HepG2 (cell line): ENCODE data around the gene LRP1B. TPM values are rescaled to one million over a fixed set of nuclear protein-coding genes. Genes with fewer than 3 reads are reported as not detected.

Experiments used
- ATAC-seq: fragments of 200-7000 bp; cut with Tn5 transposase; 3 replicates; pipeline ENCODE4 v1.9.1; 2020; ENCODE audit warnings: mild to moderate bottlenecking, moderate library complexity
- BruUV-seq: library from RNA; stranded (reverse); fragments of 400-500 nt; replicated peaks from 2 replicates; lab custom pipeline; 2021; lab: Mats Ljungman, UMichigan
- CTCF ChIA-PET: fragments of 300-600 bp; formaldehyde crosslinking; extraction: SDS; loops from one replicate; lab custom pipeline; 2021; ENCODE audit warnings: low total read pairs, inconsistent platforms, low intra/inter-chr PET ratio; lab: Yijun Ruan, JAX
- POLR2A ChIA-PET: fragments of 350-600 bp; sonication (Branson Sonifier 250); formaldehyde crosslinking; loops from one replicate; lab custom pipeline; 2020; ENCODE audit warnings: antibody characterized with exemption, inconsistent platforms; lab: Yijun Ruan, JAX
- DNase-seq: peaks from one replicate; pipeline ENCODE4 v3.0.0-alpha.2; 2015; ENCODE audit warnings: low spot score
- FAIRE-seq: peaks from 3 replicates; lab custom pipeline; 2011; peaks lifted over from hg19 to GRCh38; lab: Jason Lieb, UNC
- H2AFZ ChIP-seq: one replicate; pipeline ENCODE4 v1.6.1; 2011; ENCODE audit warnings: low read length, inconsistent platforms
- H3K27ac ChIP-seq: fragments of 300-600 bp; 3 replicates; pipeline ENCODE4 v1.8.0; 2011; ENCODE audit warnings: mixed run types, mild to moderate bottlenecking, mixed read lengths, low read length, inconsistent platforms; ENCODE audit not compliant: insufficient read depth; ENCODE audit errors: extremely low read length
- H3K27me3 ChIP-seq, 2 experiments: fragments of 200-600 bp in 1 of 2; 2 replicates in 1 of 2; 3 replicates in 1 of 2; pipeline versions ENCODE4 v1.6.0 to v1.8.0; 2011; ENCODE audit warnings: low read length in 2 of 2, mild to moderate bottlenecking in 2 of 2, moderate library complexity in 2 of 2, inconsistent platforms in 1 of 2; ENCODE audit not compliant: insufficient read depth in 2 of 2, control insufficient read depth in 1 of 2
- H3K36me3 ChIP-seq, 2 experiments: fragments of 200-600 bp in 1 of 2; replicated peaks in 1 of 2; 2 replicates in 1 of 2; 3 replicates in 1 of 2; pipeline versions ENCODE4 v1.5.1 to v1.8.0; 2011; ENCODE audit warnings: low read length in 2 of 2, inconsistent platforms in 1 of 2; ENCODE audit not compliant: insufficient read depth in 2 of 2, control insufficient read depth in 1 of 2
- H3K4me1 ChIP-seq: 2 replicates; pipeline ENCODE4 v1.5.1; 2012; ENCODE audit warnings: low read length, inconsistent platforms; ENCODE audit not compliant: insufficient read depth
- H3K4me2 ChIP-seq: 2 replicates; pipeline ENCODE4 v1.6.0; 2011; ENCODE audit warnings: low read depth, low read length, inconsistent platforms
- H3K4me3 ChIP-seq, 3 experiments: fragments of 200-600 bp in 1 of 3; sonication (generic), shearing (Covaris generic) in 1 of 3; replicated peaks in 1 of 3; 2 replicates each; pipeline ENCODE4 v1.5.1; 2011 to 2016; ENCODE audit warnings: low read length in 3 of 3, inconsistent platforms in 2 of 3, low read depth in 2 of 3, mild to moderate bottlenecking in 2 of 3, control low read depth in 1 of 3, mixed read lengths in 1 of 3; ENCODE audit not compliant: insufficient read depth in 1 of 3
- H3K79me2 ChIP-seq: one replicate; pipeline ENCODE4 v1.6.1; 2011; ENCODE audit warnings: low read length, inconsistent platforms; ENCODE audit not compliant: insufficient read depth
- H3K9ac ChIP-seq: 2 replicates; pipeline ENCODE4 v1.6.0; 2011; ENCODE audit warnings: mild to moderate bottlenecking, low read depth, low read length, inconsistent platforms; ENCODE audit not compliant: insufficient read depth
- H3K9me3 ChIP-seq: 2 replicates; pipeline ENCODE4 v1.5.1; 2012; ENCODE audit warnings: mild to moderate bottlenecking, low read length
- H4K20me1 ChIP-seq: 2 replicates; pipeline ENCODE4 v1.6.0; 2011; ENCODE audit warnings: inconsistent platforms, mild to moderate bottlenecking, low read length, moderate library complexity; ENCODE audit not compliant: insufficient read depth
- PHF8 ChIP-seq: sonication (generic); formaldehyde crosslinking; IDR thresholded peaks from 2 replicates; pipeline ENCODE4 v1.5.0; 2020; ENCODE audit warnings: missing genetic modification reagents
- POLR2A ChIP-seq, 2 experiments: IDR thresholded peaks; 2 replicates each; pipeline ENCODE4 v1.6.1; 2011; ENCODE audit warnings: low read depth in 2 of 2, low read length in 2 of 2, mild to moderate bottlenecking in 1 of 2, moderate library complexity in 1 of 2; ENCODE audit not compliant: insufficient read depth in 1 of 2
- PTBP1 ChIP-seq: fragments of 200-400 bp; formaldehyde crosslinking; IDR thresholded peaks from 2 replicates; pipeline ENCODE4 v1.6.1; 2018; ENCODE audit warnings: low read length, low read depth; ENCODE audit not compliant: poor library complexity, severe bottlenecking
- ZFX ChIP-seq: sonication (generic); formaldehyde crosslinking; IDR thresholded peaks from 2 replicates; pipeline ENCODE4 v1.4.0; 2020; ENCODE audit warnings: mild to moderate bottlenecking, low read depth, missing genetic modification reagents, moderate library complexity
- ZNF354B ChIP-seq: sonication (generic); formaldehyde crosslinking; IDR thresholded peaks from 2 replicates; pipeline ENCODE4 v1.8.0; 2022; ENCODE audit warnings: mild to moderate bottlenecking, missing genetic modification reagents
- WGBS: methylation state at CpG from one replicate; pipeline ENCODE4 v1.1.6; 2017; ENCODE audit warnings: low lambda C conversion rate; 5-methylcytosine and 5-hydroxymethylcytosine counted together
- in situ Hi-C: cut with HindIII; loops from 2 replicates; pipeline ENCODE4 v1.10.0; 2017; ENCODE audit warnings: low pct_unique_long_range_greater_than_20kb; ENCODE audit not compliant: extremely low pct_ligation_motif_present
- intact Hi-C: fragments of 100-400 bp; cut with micrococcal nuclease; formaldehyde crosslinking; loops from one replicate; pipeline ENCODE4 v1.10.0; 2022; ENCODE audit not compliant: unreplicated experiment
- polyA plus RNA-seq, 8 experiments: library from polyadenylated mRNA; depleted of rRNA in 3 of 8; stranded (reverse) in 7 of 8; unstranded in 1 of 8; fragments of >200 nt; fragmentation: Illumina TruSeq in 4 of 8; extraction: Trizol in 4 of 8; gene quantifications; 2 replicates each; pipeline versions ENCODE4 v1.2.1 to v1.2.3, GENCODE V29; 2011 to 2016; ENCODE audit warnings: low read depth in 4 of 8, missing spikeins in 1 of 8, mixed read lengths in 1 of 8; ENCODE audit not compliant: insufficient read depth in 1 of 8
- total RNA-seq, 5 experiments: library from RNA; depleted of rRNA; stranded (reverse); fragments of >200 nt; fragmentation: Illumina TruSeq; extraction: Trizol; gene quantifications; 2 replicates each; pipeline ENCODE4 v1.2.3, GENCODE V29; 2016; ENCODE audit warnings: low read depth in 1 of 5
- TF ChIP-seq, protein P1 (sequence below): IDR thresholded peaks from 2 replicates; pipeline ENCODE4 v1.6.1; 2016; ENCODE audit warnings: control low read depth
- TF ChIP-seq, protein P2 (sequence below): sonication (generic); formaldehyde crosslinking; conservative IDR thresholded peaks from 2 replicates; pipeline ENCODE4 v1.5.0; 2020; ENCODE audit warnings: missing genetic modification reagents
- TF ChIP-seq, protein P3 (sequence below): sonication (generic); formaldehyde crosslinking; IDR thresholded peaks from 2 replicates; pipeline ENCODE4 v1.9.0; 2021; ENCODE audit warnings: missing genetic modification reagents, mild to moderate bottlenecking, borderline replicate concordance

Gene LRP1B
- total and polyA plus RNA-seq, 2 of the 13 experiments (the other 11 are each of a cell fraction or from before 2014, with no cell fraction given): 0.04 TPM; not detected in 1

DNA sequence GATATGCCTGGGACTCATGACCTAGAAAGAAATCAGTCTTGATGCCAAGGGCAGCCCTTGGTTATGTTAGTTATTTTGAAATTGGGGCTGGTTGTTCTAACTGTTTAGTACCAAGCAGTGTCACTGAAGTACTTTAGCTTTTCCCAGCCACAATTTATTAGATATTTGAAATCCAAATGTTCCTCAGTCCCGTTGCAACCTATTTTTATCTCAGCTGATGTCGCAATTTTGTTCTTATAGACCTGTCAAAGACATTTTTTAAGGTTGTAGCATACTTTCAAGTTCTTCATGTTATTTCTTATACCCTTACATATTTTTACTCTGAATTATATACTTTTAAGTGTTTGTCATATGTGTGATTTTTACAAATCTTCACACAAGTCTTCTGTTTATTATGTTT, 100.1 kb downstream of the LRP1B start (continued):
- TF ChIP-seq, protein P1, sequence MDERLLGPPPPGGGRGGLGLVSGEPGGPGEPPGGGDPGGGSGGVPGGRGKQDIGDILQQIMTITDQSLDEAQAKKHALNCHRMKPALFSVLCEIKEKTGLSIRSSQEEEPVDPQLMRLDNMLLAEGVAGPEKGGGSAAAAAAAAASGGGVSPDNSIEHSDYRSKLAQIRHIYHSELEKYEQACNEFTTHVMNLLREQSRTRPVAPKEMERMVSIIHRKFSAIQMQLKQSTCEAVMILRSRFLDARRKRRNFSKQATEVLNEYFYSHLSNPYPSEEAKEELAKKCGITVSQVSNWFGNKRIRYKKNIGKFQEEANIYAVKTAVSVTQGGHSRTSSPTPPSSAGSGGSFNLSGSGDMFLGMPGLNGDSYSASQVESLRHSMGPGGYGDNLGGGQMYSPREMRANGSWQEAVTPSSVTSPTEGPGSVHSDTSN: no peak
- TF ChIP-seq, protein P2, sequence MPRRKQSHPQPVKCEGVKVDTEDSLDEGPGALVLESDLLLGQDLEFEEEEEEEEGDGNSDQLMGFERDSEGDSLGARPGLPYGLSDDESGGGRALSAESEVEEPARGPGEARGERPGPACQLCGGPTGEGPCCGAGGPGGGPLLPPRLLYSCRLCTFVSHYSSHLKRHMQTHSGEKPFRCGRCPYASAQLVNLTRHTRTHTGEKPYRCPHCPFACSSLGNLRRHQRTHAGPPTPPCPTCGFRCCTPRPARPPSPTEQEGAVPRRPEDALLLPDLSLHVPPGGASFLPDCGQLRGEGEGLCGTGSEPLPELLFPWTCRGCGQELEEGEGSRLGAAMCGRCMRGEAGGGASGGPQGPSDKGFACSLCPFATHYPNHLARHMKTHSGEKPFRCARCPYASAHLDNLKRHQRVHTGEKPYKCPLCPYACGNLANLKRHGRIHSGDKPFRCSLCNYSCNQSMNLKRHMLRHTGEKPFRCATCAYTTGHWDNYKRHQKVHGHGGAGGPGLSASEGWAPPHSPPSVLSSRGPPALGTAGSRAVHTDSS: no peak
- no peak for TF ChIP-seq ZNF354B (CRISPR knock-in tag)
- TF ChIP-seq PHF8: no peak
- TF ChIP-seq, all 625 proteins: peak for 0

DNA sequence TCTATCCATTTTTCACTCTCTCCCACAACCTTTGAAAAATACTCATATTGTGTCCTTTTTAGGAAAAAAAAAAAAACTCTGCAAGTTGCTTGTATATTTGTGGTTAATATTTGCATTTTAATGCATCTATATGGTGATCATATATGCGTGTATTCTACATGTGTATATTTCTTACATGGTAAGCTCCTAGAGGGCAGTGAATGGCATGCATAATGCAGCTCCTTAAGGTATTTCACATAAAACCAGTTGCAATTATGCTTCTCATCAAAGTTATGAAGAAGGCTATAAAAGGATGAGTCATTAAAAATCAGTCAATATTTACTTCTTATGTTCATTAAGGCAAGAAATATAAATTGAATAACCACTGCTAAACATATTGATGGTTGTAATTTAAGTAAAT, 100.8 kb downstream of the LRP1B start:
- H3K27me3 ChIP-seq: no peaks in the 10 kb centered on the region
- no peak overlapping the region for H3K9ac ChIP-seq
- H3K27ac ChIP-seq: no peak overlapping the region
- no peaks in the 10 kb centered on the region for H4K20me1 ChIP-seq
- CTCF ChIA-PET: no interaction called here
- no peaks in the 10 kb centered on the region for H3K36me3 ChIP-seq
- in situ Hi-C loops: no loop called here
- no peaks in the 10 kb centered on the region for H3K4me1 ChIP-seq
- DNase-seq: no peak
- POLR2A ChIA-PET: no interaction called here
- no peaks in the 10 kb centered on the region for H3K79me2 ChIP-seq
- no peak overlapping the region for H2AFZ ChIP-seq
- no TSS peak for BruUV-seq
- ATAC-seq: no peak
- H3K9me3 ChIP-seq: no peaks in the 10 kb centered on the region
- TF ChIP-seq, protein P3, sequence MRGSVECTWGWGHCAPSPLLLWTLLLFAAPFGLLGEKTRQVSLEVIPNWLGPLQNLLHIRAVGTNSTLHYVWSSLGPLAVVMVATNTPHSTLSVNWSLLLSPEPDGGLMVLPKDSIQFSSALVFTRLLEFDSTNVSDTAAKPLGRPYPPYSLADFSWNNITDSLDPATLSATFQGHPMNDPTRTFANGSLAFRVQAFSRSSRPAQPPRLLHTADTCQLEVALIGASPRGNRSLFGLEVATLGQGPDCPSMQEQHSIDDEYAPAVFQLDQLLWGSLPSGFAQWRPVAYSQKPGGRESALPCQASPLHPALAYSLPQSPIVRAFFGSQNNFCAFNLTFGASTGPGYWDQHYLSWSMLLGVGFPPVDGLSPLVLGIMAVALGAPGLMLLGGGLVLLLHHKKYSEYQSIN (CRISPR knock-in tag): no peak
- TF ChIP-seq POLR2A (IDR thresholded peaks at IDR 0.05; ENCODE audit: insufficient read depth in 1 of 2, low read depth in 2 of 2, low read length in 2 of 2) (no peak), ZFX (CRISPR knock-in tag) (no peak), PTBP1 (no peak)
- no peak overlapping the region for H3K4me3 ChIP-seq
- intact Hi-C loops: no loop called here
- FAIRE-seq: no peak
- 3% methylated on average over 1 of the region's 1 CpG for WGBS
- no peak overlapping the region for H3K4me2 ChIP-seq
